ENCODE measurements around the gene ANGEL1.

DNA sequence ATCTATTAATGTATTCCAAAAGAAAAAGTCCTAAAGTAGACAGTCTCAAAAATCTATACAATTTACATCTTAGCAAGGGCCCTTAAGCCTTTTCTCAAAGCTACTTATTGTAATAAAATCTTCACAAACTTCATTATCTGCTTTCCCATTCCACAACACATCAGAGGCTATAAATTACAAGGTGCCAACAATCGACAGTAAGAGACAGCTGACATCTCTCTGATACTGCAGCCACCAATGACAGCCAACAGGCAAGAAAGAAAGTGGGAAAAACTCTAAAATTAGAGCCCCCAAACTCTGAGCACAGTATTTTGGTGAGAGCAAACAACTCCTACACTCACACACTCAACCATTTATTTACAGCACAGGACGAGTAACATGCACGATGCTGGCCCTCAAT lies 2.2 kb downstream of the ANGEL1 start:
- TF ChIP-seq EZH2 (IDR thresholded peaks at IDR 0.05; ENCODE audit: low read length, unreplicated experiment) = no peak
- TF ChIP-seq, protein P1, sequence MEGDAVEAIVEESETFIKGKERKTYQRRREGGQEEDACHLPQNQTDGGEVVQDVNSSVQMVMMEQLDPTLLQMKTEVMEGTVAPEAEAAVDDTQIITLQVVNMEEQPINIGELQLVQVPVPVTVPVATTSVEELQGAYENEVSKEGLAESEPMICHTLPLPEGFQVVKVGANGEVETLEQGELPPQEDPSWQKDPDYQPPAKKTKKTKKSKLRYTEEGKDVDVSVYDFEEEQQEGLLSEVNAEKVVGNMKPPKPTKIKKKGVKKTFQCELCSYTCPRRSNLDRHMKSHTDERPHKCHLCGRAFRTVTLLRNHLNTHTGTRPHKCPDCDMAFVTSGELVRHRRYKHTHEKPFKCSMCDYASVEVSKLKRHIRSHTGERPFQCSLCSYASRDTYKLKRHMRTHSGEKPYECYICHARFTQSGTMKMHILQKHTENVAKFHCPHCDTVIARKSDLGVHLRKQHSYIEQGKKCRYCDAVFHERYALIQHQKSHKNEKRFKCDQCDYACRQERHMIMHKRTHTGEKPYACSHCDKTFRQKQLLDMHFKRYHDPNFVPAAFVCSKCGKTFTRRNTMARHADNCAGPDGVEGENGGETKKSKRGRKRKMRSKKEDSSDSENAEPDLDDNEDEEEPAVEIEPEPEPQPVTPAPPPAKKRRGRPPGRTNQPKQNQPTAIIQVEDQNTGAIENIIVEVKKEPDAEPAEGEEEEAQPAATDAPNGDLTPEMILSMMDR (conservative IDR thresholded peaks at IDR 0.05; ENCODE audit: low read depth, low read length) = no peak
